Osteoblast (primary cell): Measurements from ENCODE around the gene MAMDC2. TPM values are rescaled to one million over a fixed set of nuclear protein-coding genes. Genes with fewer than 3 reads are reported as not detected.

Experiments used
- DNase-seq: peaks from one replicate; pipeline ENCODE4 v3.0.0; 2011; ENCODE audit warnings: low spot score, mixed read lengths; ENCODE audit not compliant: insufficient read length; ENCODE audit errors: missing footprints
- H2AFZ ChIP-seq: 2 replicates; pipeline ENCODE4 v1.6.0; 2011; ENCODE audit warnings: mild to moderate bottlenecking, low read length
- H3K27ac ChIP-seq: 2 replicates; pipeline ENCODE4 v1.5.1; 2011; ENCODE audit warnings: mild to moderate bottlenecking, low read depth, low read length, moderate library complexity
- H3K27me3 ChIP-seq: 2 replicates; pipeline ENCODE4 v1.6.0; 2012; ENCODE audit warnings: mild to moderate bottlenecking, control low read depth, inconsistent platforms, low read length, moderate library complexity; ENCODE audit not compliant: insufficient read depth
- H3K36me3 ChIP-seq: 2 replicates; pipeline ENCODE4 v1.5.1; 2011; ENCODE audit warnings: mild to moderate bottlenecking, low read length, control low read depth, moderate library complexity; ENCODE audit not compliant: insufficient read depth
- H3K4me1 ChIP-seq: 2 replicates; pipeline ENCODE4 v1.5.1; 2011; ENCODE audit warnings: mild to moderate bottlenecking, low read length, control low read depth, moderate library complexity; ENCODE audit not compliant: insufficient read depth
- H3K4me2 ChIP-seq: 2 replicates; pipeline ENCODE4 v1.6.0; 2011; ENCODE audit warnings: mild to moderate bottlenecking, low read length; ENCODE audit not compliant: insufficient read depth
- H3K4me3 ChIP-seq: fragments of 200-600 bp; sonication (generic); 3 replicates; pipeline ENCODE4 v1.5.1; 2012; ENCODE audit warnings: mild to moderate bottlenecking, low read length, inconsistent platforms; ENCODE audit not compliant: insufficient read depth
- H3K79me2 ChIP-seq: 2 replicates; pipeline ENCODE4 v1.6.0; 2012; ENCODE audit warnings: mild to moderate bottlenecking, low read length, control low read depth, inconsistent platforms; ENCODE audit not compliant: insufficient read depth
- H3K9me3 ChIP-seq: 2 replicates; pipeline ENCODE4 v1.5.1; 2011; ENCODE audit warnings: low read depth, low read length, control low read depth
- H4K20me1 ChIP-seq: 2 replicates; pipeline ENCODE4 v1.6.0; 2012; ENCODE audit warnings: mild to moderate bottlenecking, low read length, control low read depth; ENCODE audit not compliant: insufficient read depth
- total RNA-seq: library from RNA; depleted of rRNA; stranded (reverse); fragments of >200 nt; gene quantifications from 2 replicates; pipeline ENCODE4 v1.2.3, GENCODE V29; 2012
- TF ChIP-seq, protein P1 (sequence below): IDR thresholded peaks from 2 replicates; pipeline ENCODE4 v1.5.1; 2011; ENCODE audit warnings: mild to moderate bottlenecking, low read depth, low read length, moderate library complexity; ENCODE audit errors: extremely low read depth

Gene MAMDC2
- total RNA-seq, 1 donor: 1.4 TPM

DNA sequence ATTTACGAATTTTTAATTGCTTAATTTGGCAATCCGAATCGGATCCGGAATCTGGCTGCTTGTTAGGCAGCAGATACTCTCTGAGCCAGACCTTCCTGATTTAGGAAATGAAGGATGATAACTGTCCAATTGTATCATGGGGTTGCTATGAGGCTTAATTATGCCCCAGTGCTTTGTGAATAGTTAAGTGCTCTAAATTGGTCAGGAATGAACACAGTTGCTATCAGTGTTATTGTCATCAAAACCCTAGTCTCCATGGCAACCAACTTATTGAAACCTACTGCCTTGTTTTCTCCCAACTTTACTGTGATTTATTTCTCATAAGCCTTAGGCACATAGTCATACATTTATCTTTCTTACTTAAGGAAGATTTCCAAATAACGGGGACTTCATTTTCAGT lies 47.9 kb downstream of the MAMDC2 start:
- Histone ChIP-seq H3K4me2 (no peak overlapping the region), H3K27me3 (no peaks in the 10 kb centered on the region), H3K27ac (no peak overlapping the region), H3K36me3 (no peaks in the 10 kb centered on the region), H3K4me1 (no peaks in the 10 kb centered on the region), H4K20me1 (no peaks in the 10 kb centered on the region), H3K4me3 (no peak overlapping the region), H3K79me2 (no peaks in the 10 kb centered on the region), H2AFZ (no peak overlapping the region), H3K9me3 (no peaks in the 10 kb centered on the region)
- DNase-seq: no peak
- TF ChIP-seq, protein P1, sequence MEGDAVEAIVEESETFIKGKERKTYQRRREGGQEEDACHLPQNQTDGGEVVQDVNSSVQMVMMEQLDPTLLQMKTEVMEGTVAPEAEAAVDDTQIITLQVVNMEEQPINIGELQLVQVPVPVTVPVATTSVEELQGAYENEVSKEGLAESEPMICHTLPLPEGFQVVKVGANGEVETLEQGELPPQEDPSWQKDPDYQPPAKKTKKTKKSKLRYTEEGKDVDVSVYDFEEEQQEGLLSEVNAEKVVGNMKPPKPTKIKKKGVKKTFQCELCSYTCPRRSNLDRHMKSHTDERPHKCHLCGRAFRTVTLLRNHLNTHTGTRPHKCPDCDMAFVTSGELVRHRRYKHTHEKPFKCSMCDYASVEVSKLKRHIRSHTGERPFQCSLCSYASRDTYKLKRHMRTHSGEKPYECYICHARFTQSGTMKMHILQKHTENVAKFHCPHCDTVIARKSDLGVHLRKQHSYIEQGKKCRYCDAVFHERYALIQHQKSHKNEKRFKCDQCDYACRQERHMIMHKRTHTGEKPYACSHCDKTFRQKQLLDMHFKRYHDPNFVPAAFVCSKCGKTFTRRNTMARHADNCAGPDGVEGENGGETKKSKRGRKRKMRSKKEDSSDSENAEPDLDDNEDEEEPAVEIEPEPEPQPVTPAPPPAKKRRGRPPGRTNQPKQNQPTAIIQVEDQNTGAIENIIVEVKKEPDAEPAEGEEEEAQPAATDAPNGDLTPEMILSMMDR: no peak

DNA sequence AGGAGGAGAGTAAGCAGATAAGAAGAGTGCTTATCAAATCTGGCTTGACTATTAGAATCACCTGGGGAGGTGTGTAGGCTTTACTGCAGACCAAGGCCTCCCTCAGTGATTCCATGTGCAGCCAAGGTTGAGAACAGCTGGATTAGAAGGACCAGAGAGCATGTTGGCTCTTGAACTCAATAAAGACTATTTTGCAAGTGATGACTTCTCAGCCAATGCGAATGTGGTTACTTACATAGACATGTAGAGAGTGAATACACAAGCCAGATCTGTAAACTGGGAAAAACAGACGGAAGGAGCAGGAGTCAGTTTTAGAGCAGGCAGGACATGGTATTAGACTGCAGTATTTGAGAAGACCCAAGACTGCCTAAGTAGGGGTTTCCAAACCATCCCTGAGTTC lies 48.5 kb downstream of the MAMDC2 start:
- Histone ChIP-seq H3K36me3 (no peaks in the 10 kb centered on the region), H3K4me1 (no peaks in the 10 kb centered on the region), H3K27ac (no peak overlapping the region), H3K4me3 (no peak overlapping the region), H3K4me2 (no peak overlapping the region), H4K20me1 (no peaks in the 10 kb centered on the region), H3K9me3 (no peaks in the 10 kb centered on the region), H2AFZ (no peak overlapping the region), H3K79me2 (no peaks in the 10 kb centered on the region), H3K27me3 (no peaks in the 10 kb centered on the region)
- no peak for DNase-seq
- TF ChIP-seq, protein P1: no peak

DNA sequence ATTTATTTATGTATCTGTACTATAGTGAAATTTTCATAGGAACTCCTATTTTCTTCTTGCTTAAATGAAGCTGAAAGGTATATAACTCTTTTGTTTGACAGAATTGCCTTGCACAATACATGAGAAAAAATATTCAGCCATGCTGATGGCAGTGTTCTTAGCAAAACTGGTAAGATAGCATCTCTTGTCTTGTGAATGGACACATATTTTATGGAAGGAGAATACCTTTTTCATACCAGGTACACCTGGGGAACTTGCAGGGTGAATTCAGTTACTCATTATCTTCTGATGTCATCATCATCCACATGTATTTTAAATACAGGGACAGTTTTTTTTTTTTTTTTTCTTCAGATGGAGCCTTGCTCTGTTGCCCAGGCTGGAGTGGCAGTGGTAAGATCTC lies 49.4 kb downstream of the MAMDC2 start:
- Histone ChIP-seq H3K27ac (no peak overlapping the region), H3K4me3 (no peak overlapping the region), H3K4me1 (no peaks in the 10 kb centered on the region), H4K20me1 (no peaks in the 10 kb centered on the region), H3K36me3 (no peaks in the 10 kb centered on the region), H2AFZ (no peak overlapping the region), H3K9me3 (no peaks in the 10 kb centered on the region), H3K27me3 (no peaks in the 10 kb centered on the region), H3K4me2 (no peak overlapping the region), H3K79me2 (no peaks in the 10 kb centered on the region)
- no peak for DNase-seq
- TF ChIP-seq, protein P1: no peak

DNA sequence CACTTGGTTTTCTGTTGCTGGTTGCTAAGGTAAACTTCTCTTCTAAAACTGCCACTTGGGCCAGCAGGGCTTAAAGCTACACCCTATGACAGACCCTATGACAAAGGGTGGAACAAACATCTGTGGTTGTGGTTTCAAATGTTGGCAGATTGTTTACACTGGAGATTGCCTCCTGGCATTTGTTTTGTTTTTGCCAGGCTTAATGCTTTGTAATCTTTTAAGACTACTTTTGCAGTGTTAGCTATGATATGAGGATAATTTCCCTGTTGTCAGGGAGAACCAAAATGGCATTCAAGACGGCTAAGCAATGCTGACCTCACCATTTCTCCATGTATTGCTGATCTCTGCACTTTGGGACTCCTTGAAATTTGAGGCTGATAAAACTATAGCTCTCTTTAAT lies 50.3 kb downstream of the MAMDC2 start:
- no peak overlapping the region for H3K27ac ChIP-seq
- no peaks in the 10 kb centered on the region for H3K36me3 ChIP-seq
- no peaks in the 10 kb centered on the region for H3K79me2 ChIP-seq
- no peak overlapping the region for H2AFZ ChIP-seq
- no peak for DNase-seq
- H3K4me2 ChIP-seq: no peak overlapping the region
- H3K9me3 ChIP-seq: no peaks in the 10 kb centered on the region
- H3K27me3 ChIP-seq: no peaks in the 10 kb centered on the region
- H4K20me1 ChIP-seq: no peaks in the 10 kb centered on the region
- no peaks in the 10 kb centered on the region for H3K4me1 ChIP-seq
- TF ChIP-seq, protein P1: no peak
- H3K4me3 ChIP-seq: no peak overlapping the region
